Spleen (tissue), 7 donors: Measurements from ENCODE around the gene EHD2.
"Not testable (repeated sequence)": the region's sequence is repeated elsewhere in the genome, so short reads cannot be mapped to it uniquely, and the experiment has no call there.

ENCODE experiments used
- CTCF ChIP-seq, 11 experiments: fragments of 200-600 bp in 7 of 11; fragments of 450-650 bp in 4 of 11; sonication (generic) in 4 of 11; IDR thresholded peaks in 8 of 11; conservative IDR thresholded peaks in 3 of 11; 1 replicate in 7 of 11; 2 replicates in 4 of 11; pipeline versions ENCODE4 v1.4.0 to v1.8.0; 2016 to 2021; ENCODE audit warnings: antibody characterized with exemption in 11 of 11, inconsistent platforms in 4 of 11, mild to moderate bottlenecking in 1 of 11
- POLR2A ChIP-seq, 3 donors: fragments of 450-650 bp; IDR thresholded peaks; one replicate each; pipeline ENCODE4 v1.5.1; 2017; ENCODE audit warnings: antibody characterized with exemption in 3 of 3, mild to moderate bottlenecking in 1 of 3
- POLR2AphosphoS5 ChIP-seq, 3 donors: sonication (generic); formaldehyde crosslinking; IDR thresholded peaks; one replicate each; pipeline ENCODE4 v1.5.1; 2017; ENCODE audit warnings: antibody characterized with exemption in 3 of 3
- donor health status: DM: no; HTN: no; CAD: no; lungs with moderate emphysema.
- donor health status: DM: no; HTN: no; CAD: no.
- donor health status: DM: no; HTN: no; CAD: no.

DNA sequence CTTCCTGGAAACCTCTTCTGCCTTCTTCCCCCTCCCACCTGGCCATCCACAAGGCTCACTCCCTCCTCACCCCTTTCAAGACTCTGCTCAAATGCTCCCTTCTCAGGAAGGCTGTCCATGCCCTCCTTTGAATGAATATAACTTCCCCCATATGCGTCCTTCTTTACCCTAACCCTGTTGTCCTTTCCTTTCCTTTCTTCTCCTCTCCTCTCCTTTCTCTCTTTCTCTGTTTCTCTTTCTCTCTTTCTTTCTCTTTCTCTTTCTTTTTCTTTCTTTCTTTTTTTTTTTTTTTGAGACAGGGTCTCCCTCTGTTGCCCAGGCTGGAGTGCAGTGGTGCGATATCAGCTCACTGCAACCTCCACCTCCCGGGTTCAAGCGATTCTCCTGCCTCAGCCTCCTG, 15.1 kb downstream of the EHD2 start:
- TF ChIP-seq POLR2AphosphoS5 (IDR thresholded peaks at IDR 0.05); CTCF (IDR thresholded peaks at IDR 0.05 in 8 of 11, conservative IDR thresholded peaks at IDR 0.05 in 3 of 11); POLR2A (IDR thresholded peaks at IDR 0.05): not testable (repeated sequence)
